T-helper 1 cell treated with Interleukin-12 subunit alpha and Interleukin-12 subunit beta and Interleukin-4 antibody, amounts not matched to agents 30 μg/mL and 1 μg/mL, for 36 hours (primary cell): ENCODE data around the gene LSM8.
A peak's percentile ranks its signal among the peaks of the same experiment; 100 is the strongest.

Experiments
- H3K27ac Mint-ChIP-seq: one replicate; pipeline ENCODE4 v1.8.0; 2021; ENCODE audit warnings: mild to moderate bottlenecking, mixed read lengths
- H3K27me3 Mint-ChIP-seq: one replicate; pipeline ENCODE4 v1.8.0; 2021; ENCODE audit warnings: low read depth, mixed read lengths
- H3K36me3 Mint-ChIP-seq: one replicate; pipeline ENCODE4 v1.8.0; 2021; ENCODE audit warnings: low read depth, mixed read lengths
- H3K4me1 Mint-ChIP-seq: one replicate; pipeline ENCODE4 v1.8.0; 2021; ENCODE audit warnings: low read depth, mixed read lengths
- H3K4me3 Mint-ChIP-seq: one replicate; pipeline ENCODE4 v1.8.0; 2021; ENCODE audit warnings: mild to moderate bottlenecking, moderate library complexity, mixed read lengths
- H3K9me3 Mint-ChIP-seq: one replicate; pipeline ENCODE4 v1.8.0; 2021; ENCODE audit warnings: mixed read lengths

Gene LSM8

GRCh38 chr7:118182593-118183427 lies 1.2 kb upstream of the LSM8 start:
- H3K4me3 Mint-ChIP-seq = peak overlapping the region; percentile 98
- H3K36me3 Mint-ChIP-seq = peaks cover 29% of the 10 kb centered on the region
- no peaks in the 10 kb centered on the region for H3K27me3 Mint-ChIP-seq
- H3K4me1 Mint-ChIP-seq = peaks cover 28% of the 10 kb centered on the region
- H3K9me3 Mint-ChIP-seq = no peaks in the 10 kb centered on the region
- H3K27ac Mint-ChIP-seq = peak overlapping the region; percentile 99

GRCh38 chr7:118183428-118183785 lies 557 bp upstream of the LSM8 start:
- H3K4me1 Mint-ChIP-seq = peaks cover 32% of the 10 kb centered on the region
- peak overlapping the region; percentile 98 for H3K4me3 Mint-ChIP-seq
- peak overlapping the region; percentile 99 for H3K27ac Mint-ChIP-seq
- no peaks in the 10 kb centered on the region for H3K27me3 Mint-ChIP-seq
- peaks cover 35% of the 10 kb centered on the region for H3K36me3 Mint-ChIP-seq
- no peaks in the 10 kb centered on the region for H3K9me3 Mint-ChIP-seq

- peaks cover 32% of the 10 kb centered on the region for H3K4me1 Mint-ChIP-seq
- H3K27me3 Mint-ChIP-seq = no peaks in the 10 kb centered on the region
- H3K36me3 Mint-ChIP-seq = peaks cover 40% of the 10 kb centered on the region
Measured at GRCh38 chr7:118184565-118184940, 589 bp downstream of the LSM8 start.

GRCh38 chr7:118185163-118185860 lies 1.3 kb downstream of the LSM8 start:
- Mint-ChIP-seq H3K4me1 (peaks cover 32% of the 10 kb centered on the region), H3K4me3 (peak overlapping the region; percentile 98), H3K36me3 (peaks cover 43% of the 10 kb centered on the region), H3K27ac (peak overlapping the region; percentile 99), H3K9me3 (no peaks in the 10 kb centered on the region), H3K27me3 (no peaks in the 10 kb centered on the region)

More at GRCh38 chr7:118184565-118184940, 589 bp downstream of the LSM8 start:
- H3K9me3 Mint-ChIP-seq = no peaks in the 10 kb centered on the region
- peak overlapping the region; percentile 98 for H3K4me3 Mint-ChIP-seq
- peak overlapping the region; percentile 99 for H3K27ac Mint-ChIP-seq

- H3K9me3 Mint-ChIP-seq = no peaks in the 10 kb centered on the region
- no peak overlapping the region for H3K27ac Mint-ChIP-seq
- H3K36me3 Mint-ChIP-seq = peaks cover 45% of the 10 kb centered on the region
- H3K27me3 Mint-ChIP-seq = no peaks in the 10 kb centered on the region
- H3K4me1 Mint-ChIP-seq = peaks cover 32% of the 10 kb centered on the region
- H3K4me3 Mint-ChIP-seq = peak overlapping the region; percentile 98
Measured at GRCh38 chr7:118186501-118186900, 2.5 kb downstream of the LSM8 start.

- peaks cover 3% of the 10 kb centered on the region for H3K4me1 Mint-ChIP-seq
- H3K27ac Mint-ChIP-seq = no peak overlapping the region
- no peaks in the 10 kb centered on the region for H3K27me3 Mint-ChIP-seq
- no peaks in the 10 kb centered on the region for H3K9me3 Mint-ChIP-seq
- H3K4me3 Mint-ChIP-seq = no peak overlapping the region
- H3K36me3 Mint-ChIP-seq = peaks cover 13% of the 10 kb centered on the region
Measured at GRCh38 chr7:118194571-118194970, 10.6 kb downstream of the LSM8 start.

- H3K9me3 Mint-ChIP-seq = no peaks in the 10 kb centered on the region
- H3K4me1 Mint-ChIP-seq = peaks cover 3% of the 10 kb centered on the region
- H3K27ac Mint-ChIP-seq = no peak overlapping the region
- H3K27me3 Mint-ChIP-seq = no peaks in the 10 kb centered on the region
- peaks cover 9% of the 10 kb centered on the region for H3K36me3 Mint-ChIP-seq
- H3K4me3 Mint-ChIP-seq = no peak overlapping the region
Measured at GRCh38 chr7:118195837-118196474, 12.0 kb downstream of the LSM8 start.

GRCh38 chr7:118202061-118202460 lies 18.1 kb downstream of the LSM8 start:
- H3K27ac Mint-ChIP-seq = no peak overlapping the region

GRCh38 chr7:118214051-118214832 lies 30.3 kb downstream of the LSM8 start:
- Mint-ChIP-seq H3K27me3 (peaks cover 35% of the 10 kb centered on the region), H3K27ac (no peak overlapping the region), H3K36me3 (no peaks in the 10 kb centered on the region), H3K9me3 (no peaks in the 10 kb centered on the region), H3K4me3 (peak overlapping the region; percentile 78), H3K4me1 (peaks cover 11% of the 10 kb centered on the region)

More at GRCh38 chr7:118202061-118202460, 18.1 kb downstream of the LSM8 start:
- H3K4me3 Mint-ChIP-seq = no peak overlapping the region
- H3K36me3 Mint-ChIP-seq = no peaks in the 10 kb centered on the region
- peaks cover 5% of the 10 kb centered on the region for H3K27me3 Mint-ChIP-seq
- H3K9me3 Mint-ChIP-seq = no peaks in the 10 kb centered on the region
- H3K4me1 Mint-ChIP-seq = no peaks in the 10 kb centered on the region

- H3K27me3 Mint-ChIP-seq = peaks cover 34% of the 10 kb centered on the region
- no peak overlapping the region for H3K27ac Mint-ChIP-seq
- H3K4me1 Mint-ChIP-seq = peaks cover 11% of the 10 kb centered on the region
- peak overlapping the region; percentile 78 for H3K4me3 Mint-ChIP-seq
- H3K9me3 Mint-ChIP-seq = no peaks in the 10 kb centered on the region
- H3K36me3 Mint-ChIP-seq = no peaks in the 10 kb centered on the region
Measured at GRCh38 chr7:118214833-118215182, 30.8 kb downstream of the LSM8 start.

GRCh38 chr7:118217210-118217619 lies 33.3 kb downstream of the LSM8 start:
- Mint-ChIP-seq H3K36me3 (no peaks in the 10 kb centered on the region), H3K4me1 (peaks cover 11% of the 10 kb centered on the region), H3K9me3 (no peaks in the 10 kb centered on the region), H3K4me3 (no peak overlapping the region), H3K27me3 (peaks cover 30% of the 10 kb centered on the region), H3K27ac (no peak overlapping the region)

- H3K36me3 Mint-ChIP-seq = no peaks in the 10 kb centered on the region
- H3K9me3 Mint-ChIP-seq = no peaks in the 10 kb centered on the region
- H3K4me3 Mint-ChIP-seq = no peak overlapping the region
- H3K27ac Mint-ChIP-seq = no peak overlapping the region
- H3K4me1 Mint-ChIP-seq = peaks cover 11% of the 10 kb centered on the region
- peaks cover 26% of the 10 kb centered on the region for H3K27me3 Mint-ChIP-seq
Measured at GRCh38 chr7:118218413-118219156, 34.6 kb downstream of the LSM8 start.

- Mint-ChIP-seq H3K27ac (no peak overlapping the region), H3K27me3 (peaks cover 23% of the 10 kb centered on the region), H3K9me3 (no peaks in the 10 kb centered on the region), H3K36me3 (no peaks in the 10 kb centered on the region), H3K4me3 (no peak overlapping the region), H3K4me1 (peaks cover 7% of the 10 kb centered on the region)
Measured at GRCh38 chr7:118219157-118219512, 35.2 kb downstream of the LSM8 start.

GRCh38 chr7:118220583-118220982 lies 36.6 kb downstream of the LSM8 start:
- Mint-ChIP-seq H3K36me3 (no peaks in the 10 kb centered on the region), H3K27me3 (peaks cover 10% of the 10 kb centered on the region)

More at GRCh38 chr7:118220583-118220982, 36.6 kb downstream of the LSM8 start:
- H3K27ac Mint-ChIP-seq = no peak overlapping the region
- no peaks in the 10 kb centered on the region for H3K4me1 Mint-ChIP-seq
- no peaks in the 10 kb centered on the region for H3K9me3 Mint-ChIP-seq
- H3K4me3 Mint-ChIP-seq = no peak overlapping the region
